C4-2B (cell line): ENCODE results near the gene PDCD1LG2.

Experiments used
- ZFX ChIP-seq: fragments of 450-650 bp; IDR thresholded peaks from 2 replicates; pipeline ENCODE4 v1.6.1; 2017
- TF ChIP-seq, protein P1 (sequence below): fragments of 450-650 bp; conservative IDR thresholded peaks from 2 replicates; pipeline ENCODE4 v1.5.1; 2017; ENCODE audit warnings: mild to moderate bottlenecking

DNA sequence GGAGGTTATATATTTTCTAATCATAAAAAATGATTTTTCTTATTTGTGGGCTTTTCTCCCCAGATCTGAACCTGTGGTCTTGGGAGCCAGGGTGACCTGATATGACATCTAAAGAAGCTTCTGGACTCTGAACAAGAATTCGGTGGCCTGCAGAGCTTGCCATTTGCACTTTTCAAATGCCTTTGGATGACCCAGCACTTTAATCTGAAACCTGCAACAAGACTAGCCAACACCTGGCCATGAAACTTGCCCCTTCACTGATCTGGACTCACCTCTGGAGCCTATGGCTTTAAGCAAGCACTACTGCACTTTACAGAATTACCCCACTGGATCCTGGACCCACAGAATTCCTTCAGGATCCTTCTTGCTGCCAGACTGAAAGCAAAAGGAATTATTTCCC lies 59.6 kb downstream of the PDCD1LG2 start:
- TF ChIP-seq, protein P1, sequence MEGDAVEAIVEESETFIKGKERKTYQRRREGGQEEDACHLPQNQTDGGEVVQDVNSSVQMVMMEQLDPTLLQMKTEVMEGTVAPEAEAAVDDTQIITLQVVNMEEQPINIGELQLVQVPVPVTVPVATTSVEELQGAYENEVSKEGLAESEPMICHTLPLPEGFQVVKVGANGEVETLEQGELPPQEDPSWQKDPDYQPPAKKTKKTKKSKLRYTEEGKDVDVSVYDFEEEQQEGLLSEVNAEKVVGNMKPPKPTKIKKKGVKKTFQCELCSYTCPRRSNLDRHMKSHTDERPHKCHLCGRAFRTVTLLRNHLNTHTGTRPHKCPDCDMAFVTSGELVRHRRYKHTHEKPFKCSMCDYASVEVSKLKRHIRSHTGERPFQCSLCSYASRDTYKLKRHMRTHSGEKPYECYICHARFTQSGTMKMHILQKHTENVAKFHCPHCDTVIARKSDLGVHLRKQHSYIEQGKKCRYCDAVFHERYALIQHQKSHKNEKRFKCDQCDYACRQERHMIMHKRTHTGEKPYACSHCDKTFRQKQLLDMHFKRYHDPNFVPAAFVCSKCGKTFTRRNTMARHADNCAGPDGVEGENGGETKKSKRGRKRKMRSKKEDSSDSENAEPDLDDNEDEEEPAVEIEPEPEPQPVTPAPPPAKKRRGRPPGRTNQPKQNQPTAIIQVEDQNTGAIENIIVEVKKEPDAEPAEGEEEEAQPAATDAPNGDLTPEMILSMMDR, result no peak
- no peak for TF ChIP-seq ZFX
